ENCODE measurements around the gene MAD1L1.
A peak's percentile ranks its signal among the peaks of the same experiment; 100 is the strongest.

The MAD1L1 gene

DNA sequence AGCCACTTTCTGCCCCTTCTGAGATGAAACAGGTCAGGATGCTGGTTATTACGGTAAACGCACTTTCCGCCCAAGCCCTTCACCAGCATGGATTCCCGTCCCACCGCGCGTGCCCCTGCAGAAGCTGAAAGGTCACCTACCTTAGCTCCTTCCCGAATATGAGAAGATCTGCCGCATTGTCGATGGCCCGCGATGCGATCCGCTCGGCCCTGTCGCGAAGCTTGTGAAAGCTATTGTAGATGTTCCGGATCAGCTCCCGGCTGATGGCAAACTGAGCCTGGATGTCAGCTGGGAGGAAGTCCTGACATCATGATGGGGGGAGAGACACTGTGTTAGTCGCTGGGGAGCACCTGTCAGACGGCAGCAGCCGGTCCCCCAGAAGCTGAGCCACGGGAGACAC is 31.4 kb upstream of the MAD1L1 start:
- H3K27me3 ChIP-seq (ENCODE audit: low read length): no peaks in the 10 kb centered on the region
- H3K9ac ChIP-seq (ENCODE audit: low read length): no peak overlapping the region
- H2AFZ ChIP-seq (ENCODE audit: low read depth, low read length, severe bottlenecking): no peak overlapping the region
- TF ChIP-seq EZH2phosphoT487 (conservative IDR thresholded peaks at IDR 0.05; ENCODE audit: low read length): no peak
- TF ChIP-seq, protein P1, sequence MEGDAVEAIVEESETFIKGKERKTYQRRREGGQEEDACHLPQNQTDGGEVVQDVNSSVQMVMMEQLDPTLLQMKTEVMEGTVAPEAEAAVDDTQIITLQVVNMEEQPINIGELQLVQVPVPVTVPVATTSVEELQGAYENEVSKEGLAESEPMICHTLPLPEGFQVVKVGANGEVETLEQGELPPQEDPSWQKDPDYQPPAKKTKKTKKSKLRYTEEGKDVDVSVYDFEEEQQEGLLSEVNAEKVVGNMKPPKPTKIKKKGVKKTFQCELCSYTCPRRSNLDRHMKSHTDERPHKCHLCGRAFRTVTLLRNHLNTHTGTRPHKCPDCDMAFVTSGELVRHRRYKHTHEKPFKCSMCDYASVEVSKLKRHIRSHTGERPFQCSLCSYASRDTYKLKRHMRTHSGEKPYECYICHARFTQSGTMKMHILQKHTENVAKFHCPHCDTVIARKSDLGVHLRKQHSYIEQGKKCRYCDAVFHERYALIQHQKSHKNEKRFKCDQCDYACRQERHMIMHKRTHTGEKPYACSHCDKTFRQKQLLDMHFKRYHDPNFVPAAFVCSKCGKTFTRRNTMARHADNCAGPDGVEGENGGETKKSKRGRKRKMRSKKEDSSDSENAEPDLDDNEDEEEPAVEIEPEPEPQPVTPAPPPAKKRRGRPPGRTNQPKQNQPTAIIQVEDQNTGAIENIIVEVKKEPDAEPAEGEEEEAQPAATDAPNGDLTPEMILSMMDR (IDR thresholded peaks at IDR 0.05; ENCODE audit: insufficient read depth, low read length, poor library complexity, severe bottlenecking): no peak
- no peaks in the 10 kb centered on the region for H3K79me2 ChIP-seq (ENCODE audit: insufficient read depth, low read length)
- H3K4me3 ChIP-seq (ENCODE audit: insufficient read depth, low read length, poor library complexity, severe bottlenecking): no peak overlapping the region
- no peaks in the 10 kb centered on the region for H3K9me3 ChIP-seq (ENCODE audit: insufficient read depth, low read length)
- no peaks in the 10 kb centered on the region for H3K9me2 ChIP-seq (replicated peaks; ENCODE audit: insufficient read depth, low read length)
- no peaks in the 10 kb centered on the region for H4K20me1 ChIP-seq (ENCODE audit: low read depth, low read length)
- H3F3A ChIP-seq (ENCODE audit: insufficient read depth): peaks cover 26% of the 10 kb centered on the region
- H3K4me2 ChIP-seq (ENCODE audit: low read depth, low read length, poor library complexity, severe bottlenecking): no peak overlapping the region
- no peak overlapping the region for H3K27ac ChIP-seq (ENCODE audit: low read depth, low read length)
- H3K36me3 ChIP-seq (ENCODE audit: low read length): no peaks in the 10 kb centered on the region

DNA sequence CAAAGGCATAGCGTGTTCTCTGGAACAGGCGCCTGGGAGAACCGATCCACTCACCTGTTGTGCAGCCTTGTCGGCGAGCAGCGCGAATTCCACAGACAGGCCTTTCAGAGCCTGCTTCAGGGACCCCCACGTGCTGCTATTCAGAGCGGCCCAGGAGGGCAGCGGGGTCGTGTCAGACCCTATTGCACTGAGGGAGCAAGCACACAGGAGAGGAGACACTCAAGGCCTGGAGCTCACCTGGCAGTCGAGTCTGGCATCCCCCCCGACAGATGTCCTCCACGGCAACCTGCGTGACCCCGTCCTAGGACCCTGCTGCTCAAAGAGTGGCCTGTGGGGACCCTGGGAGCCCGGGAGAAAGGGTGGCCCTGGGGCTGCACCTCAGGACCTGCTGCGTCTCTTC is 30.4 kb upstream of the MAD1L1 start:
- Histone ChIP-seq H3K27ac (ENCODE audit: low read depth, low read length) (no peak overlapping the region), H4K20me1 (ENCODE audit: low read depth, low read length) (no peaks in the 10 kb centered on the region), H3K27me3 (ENCODE audit: low read length) (no peaks in the 10 kb centered on the region), H3K9me3 (ENCODE audit: insufficient read depth, low read length) (no peaks in the 10 kb centered on the region), H3K79me2 (ENCODE audit: insufficient read depth, low read length) (no peaks in the 10 kb centered on the region), H3K9ac (ENCODE audit: low read length) (no peak overlapping the region), H3F3A (ENCODE audit: insufficient read depth) (peaks cover 33% of the 10 kb centered on the region), H3K36me3 (ENCODE audit: low read length) (no peaks in the 10 kb centered on the region), H3K4me2 (ENCODE audit: low read depth, low read length, poor library complexity, severe bottlenecking) (no peak overlapping the region), H2AFZ (ENCODE audit: low read depth, low read length, severe bottlenecking) (no peak overlapping the region), H3K9me2 (replicated peaks; ENCODE audit: insufficient read depth, low read length) (no peaks in the 10 kb centered on the region), H3K4me3 (ENCODE audit: insufficient read depth, low read length, poor library complexity, severe bottlenecking) (no peak overlapping the region)
- no peak for TF ChIP-seq EZH2phosphoT487 (conservative IDR thresholded peaks at IDR 0.05; ENCODE audit: low read length)
- TF ChIP-seq, protein P1 (IDR thresholded peaks at IDR 0.05; ENCODE audit: insufficient read depth, low read length, poor library complexity, severe bottlenecking): no peak

- Histone ChIP-seq H3K36me3 (ENCODE audit: low read length) (no peaks in the 10 kb centered on the region), H2AFZ (ENCODE audit: low read depth, low read length, severe bottlenecking) (peak overlapping the region; percentile 5), H3K79me2 (ENCODE audit: insufficient read depth, low read length) (no peaks in the 10 kb centered on the region), H3K9ac (ENCODE audit: low read length) (peak overlapping the region; percentile 14), H3K9me3 (ENCODE audit: insufficient read depth, low read length) (no peaks in the 10 kb centered on the region), H4K20me1 (ENCODE audit: low read depth, low read length) (no peaks in the 10 kb centered on the region), H3K4me3 (ENCODE audit: insufficient read depth, low read length, poor library complexity, severe bottlenecking) (no peak overlapping the region), H3F3A (ENCODE audit: insufficient read depth) (peaks cover 33% of the 10 kb centered on the region), H3K27ac (ENCODE audit: low read depth, low read length) (peak overlapping the region; percentile 87), H3K27me3 (ENCODE audit: low read length) (no peaks in the 10 kb centered on the region), H3K9me2 (replicated peaks; ENCODE audit: insufficient read depth, low read length) (no peaks in the 10 kb centered on the region), H3K4me2 (ENCODE audit: low read depth, low read length, poor library complexity, severe bottlenecking) (peak overlapping the region; percentile 39)
- no peak for TF ChIP-seq EZH2phosphoT487 (conservative IDR thresholded peaks at IDR 0.05; ENCODE audit: low read length)
- TF ChIP-seq, protein P1 (IDR thresholded peaks at IDR 0.05; ENCODE audit: insufficient read depth, low read length, poor library complexity, severe bottlenecking): no peak
These were observed 28.9 kb upstream of the MAD1L1 start for GRCh38 chr7:2261611-2262010.
